ENCODE measurements around the gene ADRM1. TPM values are rescaled to one million over a fixed set of nuclear protein-coding genes. Genes with fewer than 3 reads are reported as not detected.

The ADRM1 gene
- total RNA-seq, 1 donor from 2014 or later: 52.3 TPM

GRCh38 chr20:62330576-62331317 is 27.9 kb downstream of the ADRM1 start:
- Histone ChIP-seq H4K20me1 (ENCODE audit: low read depth) (no peaks in the 10 kb centered on the region), H3F3A (ENCODE audit: low read depth) (no peaks in the 10 kb centered on the region), H3K9ac (no peak overlapping the region), H3K27me3 (no peaks in the 10 kb centered on the region), H3K79me2 (ENCODE audit: low read depth) (no peaks in the 10 kb centered on the region), H3K27ac (no peak overlapping the region), H2AFZ (replicated peaks) (no peak overlapping the region), H3K36me3 (peaks cover 1% of the 10 kb centered on the region), H3K9me3 (ENCODE audit: low read depth) (no peaks in the 10 kb centered on the region), H3K4me3 (no peak overlapping the region), H3K4me1 (no peaks in the 10 kb centered on the region), H3K4me2 (no peak overlapping the region)
- H3K4me3 Mint-ChIP-seq: no peak overlapping the region
- no peak for TF ChIP-seq EZH2 (IDR thresholded peaks at IDR 0.05)
- no peaks in the 10 kb centered on the region for H3K9me3 Mint-ChIP-seq
- peaks cover 4% of the 10 kb centered on the region for H3K36me3 Mint-ChIP-seq
- H3K4me1 Mint-ChIP-seq: no peaks in the 10 kb centered on the region
- no peak overlapping the region for H3K27ac Mint-ChIP-seq
- no peaks in the 10 kb centered on the region for H3K27me3 Mint-ChIP-seq (ENCODE audit: insufficient read depth, low read depth)
- no peak for DNase-seq (ENCODE audit: low spot score)

- H3K36me3 Mint-ChIP-seq: no peaks in the 10 kb centered on the region
- Histone ChIP-seq H2AFZ (replicated peaks) (no peak overlapping the region), H3K27me3 (no peaks in the 10 kb centered on the region), H3K36me3 (no peaks in the 10 kb centered on the region), H3K4me2 (no peak overlapping the region), H3K79me2 (ENCODE audit: low read depth) (no peaks in the 10 kb centered on the region), H3F3A (ENCODE audit: low read depth) (no peaks in the 10 kb centered on the region), H3K4me3 (no peak overlapping the region), H3K9me3 (ENCODE audit: low read depth) (no peaks in the 10 kb centered on the region), H4K20me1 (ENCODE audit: low read depth) (no peaks in the 10 kb centered on the region), H3K4me1 (no peaks in the 10 kb centered on the region), H3K27ac (no peak overlapping the region), H3K9ac (no peak overlapping the region)
- H3K4me1 Mint-ChIP-seq: no peaks in the 10 kb centered on the region
- no peak overlapping the region for H3K4me3 Mint-ChIP-seq
- peak overlapping the region; percentile 79 for H3K27ac Mint-ChIP-seq
- no peak for TF ChIP-seq CTCF (IDR thresholded peaks at IDR 0.05)
- no peak for TF ChIP-seq EZH2phosphoT487 (IDR thresholded peaks at IDR 0.05)
- no peak for TF ChIP-seq EZH2 (IDR thresholded peaks at IDR 0.05)
- H3K9me3 Mint-ChIP-seq: no peaks in the 10 kb centered on the region
- H3K27me3 Mint-ChIP-seq (ENCODE audit: insufficient read depth, low read depth): no peaks in the 10 kb centered on the region
- no peak for DNase-seq (ENCODE audit: low spot score)
Observed at GRCh38 chr20:62331347-62331746, 28.6 kb downstream of the ADRM1 start.

GRCh38 chr20:62332421-62332820 is 29.6 kb downstream of the ADRM1 start:
- H3K36me3 ChIP-seq: no peaks in the 10 kb centered on the region
- H3K4me1 Mint-ChIP-seq: no peaks in the 10 kb centered on the region

More at GRCh38 chr20:62332421-62332820, 29.6 kb downstream of the ADRM1 start:
- no peaks in the 10 kb centered on the region for H4K20me1 ChIP-seq (ENCODE audit: low read depth)
- no peak overlapping the region for H3K27ac Mint-ChIP-seq
- H3K27ac ChIP-seq: no peak overlapping the region
- no peaks in the 10 kb centered on the region for H3K9me3 ChIP-seq (ENCODE audit: low read depth)
- no peaks in the 10 kb centered on the region for H3K4me1 ChIP-seq
- no peak overlapping the region for H3K9ac ChIP-seq
- no peaks in the 10 kb centered on the region for H3K27me3 ChIP-seq
- no peaks in the 10 kb centered on the region for H3K9me3 Mint-ChIP-seq
- no peaks in the 10 kb centered on the region for H3F3A ChIP-seq (ENCODE audit: low read depth)
- TF ChIP-seq EZH2 (IDR thresholded peaks at IDR 0.05) (no peak), EZH2phosphoT487 (IDR thresholded peaks at IDR 0.05) (no peak), CTCF (IDR thresholded peaks at IDR 0.05) (no peak)
- no peak overlapping the region for H3K4me3 Mint-ChIP-seq
- no peak for DNase-seq (ENCODE audit: low spot score)
- no peaks in the 10 kb centered on the region for H3K36me3 Mint-ChIP-seq
- H3K4me2 ChIP-seq: no peak overlapping the region
- H3K79me2 ChIP-seq (ENCODE audit: low read depth): no peaks in the 10 kb centered on the region
- no peak overlapping the region for H3K4me3 ChIP-seq
- H3K27me3 Mint-ChIP-seq (ENCODE audit: insufficient read depth, low read depth): no peaks in the 10 kb centered on the region
- no peak overlapping the region for H2AFZ ChIP-seq (replicated peaks)

All from neural progenitor cell (in vitro differentiated cells).